ENCODE measurements around the gene NFAT5.

DNA sequence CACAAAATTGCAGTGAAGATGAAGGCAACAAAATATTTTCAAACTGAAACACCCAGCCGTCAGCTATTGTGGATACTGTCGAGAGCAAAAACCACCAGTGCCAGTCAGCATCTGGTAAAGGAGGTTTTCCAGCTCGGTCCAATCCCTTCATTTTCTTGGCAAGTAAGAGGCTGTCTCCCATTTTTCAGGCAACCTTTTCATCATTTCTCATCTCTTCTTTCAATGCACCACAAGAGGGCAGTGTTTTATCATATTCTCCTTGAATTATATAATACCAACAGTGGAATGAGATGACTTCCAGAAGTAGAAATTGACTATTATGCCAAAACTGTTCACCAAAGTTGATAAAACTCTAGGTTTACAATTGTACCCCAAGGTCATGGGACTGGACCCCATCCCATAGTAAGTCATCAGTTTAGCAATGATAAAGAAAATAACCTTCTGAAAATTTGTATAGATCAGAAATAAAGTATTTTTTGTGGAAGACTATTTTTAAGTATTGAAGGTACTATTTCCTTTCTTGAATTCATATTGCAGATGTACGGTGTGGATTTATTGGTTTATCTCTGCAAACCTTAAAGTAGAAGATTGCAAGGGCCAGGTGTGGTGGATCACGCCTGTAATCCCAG, 143.8 kb downstream of the NFAT5 start:
- TF ChIP-seq POLR2A (IDR thresholded peaks at IDR 0.05; ENCODE audit: low read depth, low read length), result no peak
- TF ChIP-seq POLR2AphosphoS5 (IDR thresholded peaks at IDR 0.05; ENCODE audit: low read depth, low read length), result no peak
- no peak for TF ChIP-seq TAF1 (IDR thresholded peaks at IDR 0.05; ENCODE audit: low read depth, low read length)
